Mucosa of descending colon (tissue), 3 donors: ENCODE data around the gene CPB2. TPM values are rescaled to one million over a fixed set of nuclear protein-coding genes. Genes with fewer than 3 reads are reported as not detected.
A peak's percentile ranks its signal among the peaks of the same experiment; 100 is the strongest.

Experiments
- ATAC-seq: fragments of 200-7000 bp; cut with Tn5 transposase; one replicate; pipeline ENCODE4 v1.9.1; 2020; ENCODE audit warnings: mild to moderate bottlenecking, moderate library complexity
- DNase-seq, 3 donors: peaks; one replicate each; pipeline ENCODE4 v3.0.0-alpha.2; 2020
- H3K36me3 ChIP-seq: fragments of 200-600 bp; one replicate; pipeline ENCODE4 v1.8.0; 2021; ENCODE audit warnings: low read depth, mild to moderate bottlenecking
- H3K4me1 ChIP-seq: fragments of 200-600 bp; one replicate; pipeline ENCODE4 v1.8.0; 2021; ENCODE audit warnings: low read depth, mild to moderate bottlenecking
- H3K4me3 ChIP-seq: fragments of 200-600 bp; one replicate; pipeline ENCODE4 v1.8.0; 2021; ENCODE audit warnings: mild to moderate bottlenecking
- H3K9me3 ChIP-seq: fragments of 200-600 bp; one replicate; pipeline ENCODE4 v1.8.0; 2021; ENCODE audit warnings: mild to moderate bottlenecking
- intact Hi-C, 2 donors: fragments of 100-400 bp; cut with DNase I in 1 of 2; cut with micrococcal nuclease in 1 of 2; formaldehyde crosslinking; loops; one replicate each; pipeline versions ENCODE4 v1.11.0 to v1.11.1; 2022; cut with DNase I, micrococcal nuclease
- total RNA-seq, 3 donors: library from RNA; stranded (reverse); fragmentation: NEBNext Ultra II Directional in 2 of 3; extraction: Animal tissue kit (Norgen Biotek cat#: 25700) in 2 of 3; gene quantifications; one replicate each; pipeline versions ENCODE4 v1.2.1 to v1.2.4, GENCODE V29; 2021 to 2023
- TF ChIP-seq, protein P1 (sequence below): fragments of 200-600 bp; IDR thresholded peaks from one replicate; pipeline ENCODE4 v1.8.0; 2022; ENCODE audit warnings: antibody characterized with exemption, mild to moderate bottlenecking
- donor health status: DM: no; HTN: no; CAD: no; lungs with moderate emphysema.
- donor health status: DM: no; HTN: no; CAD: no.
- donor health status: DM: no; HTN: yes; CAD: no.

CPB2 gene
- total RNA-seq, 3 donors from 2014 or later, result not detected

DNA sequence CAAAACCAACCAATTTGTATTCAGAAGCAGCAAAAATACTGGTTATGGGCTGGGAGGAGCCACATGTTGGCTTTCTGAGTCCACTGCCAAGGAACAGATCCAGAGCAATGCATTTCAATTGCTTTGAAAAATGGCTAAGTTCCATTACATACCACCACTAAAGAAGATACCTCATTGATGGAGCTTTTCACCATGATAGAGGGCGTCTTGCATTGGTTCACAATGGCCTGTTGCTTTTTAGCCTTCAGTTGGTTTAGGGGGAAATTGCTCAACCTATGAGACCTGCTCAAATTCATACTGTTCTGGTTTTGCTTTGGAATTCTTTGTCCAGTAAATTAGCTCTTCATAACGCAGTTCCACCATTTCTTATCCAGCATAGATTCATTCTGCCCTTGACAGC lies 21.2 kb upstream of the CPB2 start:
- DNase-seq (no peak), ATAC-seq (no peak)
- H3K4me3 ChIP-seq, result no peak overlapping the region
- no peaks in the 10 kb centered on the region for H3K36me3 ChIP-seq
- intact Hi-C loops, result no loop called here
- H3K9me3 ChIP-seq, result no peaks in the 10 kb centered on the region
- no peaks in the 10 kb centered on the region for H3K4me1 ChIP-seq
- TF ChIP-seq, protein P1, sequence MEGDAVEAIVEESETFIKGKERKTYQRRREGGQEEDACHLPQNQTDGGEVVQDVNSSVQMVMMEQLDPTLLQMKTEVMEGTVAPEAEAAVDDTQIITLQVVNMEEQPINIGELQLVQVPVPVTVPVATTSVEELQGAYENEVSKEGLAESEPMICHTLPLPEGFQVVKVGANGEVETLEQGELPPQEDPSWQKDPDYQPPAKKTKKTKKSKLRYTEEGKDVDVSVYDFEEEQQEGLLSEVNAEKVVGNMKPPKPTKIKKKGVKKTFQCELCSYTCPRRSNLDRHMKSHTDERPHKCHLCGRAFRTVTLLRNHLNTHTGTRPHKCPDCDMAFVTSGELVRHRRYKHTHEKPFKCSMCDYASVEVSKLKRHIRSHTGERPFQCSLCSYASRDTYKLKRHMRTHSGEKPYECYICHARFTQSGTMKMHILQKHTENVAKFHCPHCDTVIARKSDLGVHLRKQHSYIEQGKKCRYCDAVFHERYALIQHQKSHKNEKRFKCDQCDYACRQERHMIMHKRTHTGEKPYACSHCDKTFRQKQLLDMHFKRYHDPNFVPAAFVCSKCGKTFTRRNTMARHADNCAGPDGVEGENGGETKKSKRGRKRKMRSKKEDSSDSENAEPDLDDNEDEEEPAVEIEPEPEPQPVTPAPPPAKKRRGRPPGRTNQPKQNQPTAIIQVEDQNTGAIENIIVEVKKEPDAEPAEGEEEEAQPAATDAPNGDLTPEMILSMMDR, result no peak

DNA sequence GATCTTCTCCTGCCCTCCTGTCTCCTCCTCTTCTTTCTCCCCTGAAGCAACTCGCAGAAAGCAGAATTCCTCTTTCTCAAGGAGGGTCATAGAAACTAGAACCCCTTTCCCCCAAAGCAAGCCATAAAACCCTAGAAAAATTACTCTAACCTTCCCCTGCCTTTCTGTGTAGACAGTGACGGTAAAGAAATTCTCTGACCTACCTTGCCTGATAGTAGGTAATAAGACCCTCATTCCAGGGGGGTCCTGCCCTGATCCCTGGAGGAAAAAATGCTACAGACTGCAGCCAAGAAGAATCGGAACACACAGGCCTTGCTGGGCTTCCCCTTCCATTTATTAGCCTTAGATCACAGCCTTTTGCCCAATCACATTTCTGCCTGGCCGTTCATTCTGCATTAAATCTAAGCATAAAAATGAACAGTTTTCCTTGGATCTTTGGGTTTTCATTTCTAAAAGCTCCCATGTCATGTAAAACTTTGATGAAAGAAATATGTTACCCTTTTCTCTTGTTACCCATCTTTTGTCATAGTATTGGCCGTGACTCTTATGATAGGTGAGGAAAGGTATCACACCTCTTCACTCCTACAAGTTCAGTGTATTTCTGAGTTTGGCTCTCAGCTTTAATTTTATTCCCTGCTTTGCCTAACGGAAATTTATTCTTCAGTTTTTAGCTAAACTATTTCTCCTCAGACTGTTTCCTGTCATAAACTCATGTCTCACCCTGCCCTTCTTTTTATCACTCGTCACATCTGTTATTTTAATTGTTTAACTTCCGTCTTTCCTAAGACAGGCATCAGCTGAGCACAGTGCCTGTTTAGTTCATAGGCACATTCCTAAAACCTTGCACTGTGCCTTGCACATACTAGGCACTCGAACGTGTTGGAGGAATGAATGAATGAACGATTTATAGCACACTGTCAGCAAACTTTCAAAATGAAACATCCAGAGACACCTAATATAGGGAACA lies 20.4 kb upstream of the CPB2 start:
- DNase-seq (no peak), ATAC-seq (peak; percentile 50)
- intact Hi-C loops, result no loop called here
- H3K4me1 ChIP-seq, result no peaks in the 10 kb centered on the region
- TF ChIP-seq, protein P1, result no peak
- no peaks in the 10 kb centered on the region for H3K36me3 ChIP-seq
- H3K9me3 ChIP-seq, result no peaks in the 10 kb centered on the region
- no peak overlapping the region for H3K4me3 ChIP-seq

DNA sequence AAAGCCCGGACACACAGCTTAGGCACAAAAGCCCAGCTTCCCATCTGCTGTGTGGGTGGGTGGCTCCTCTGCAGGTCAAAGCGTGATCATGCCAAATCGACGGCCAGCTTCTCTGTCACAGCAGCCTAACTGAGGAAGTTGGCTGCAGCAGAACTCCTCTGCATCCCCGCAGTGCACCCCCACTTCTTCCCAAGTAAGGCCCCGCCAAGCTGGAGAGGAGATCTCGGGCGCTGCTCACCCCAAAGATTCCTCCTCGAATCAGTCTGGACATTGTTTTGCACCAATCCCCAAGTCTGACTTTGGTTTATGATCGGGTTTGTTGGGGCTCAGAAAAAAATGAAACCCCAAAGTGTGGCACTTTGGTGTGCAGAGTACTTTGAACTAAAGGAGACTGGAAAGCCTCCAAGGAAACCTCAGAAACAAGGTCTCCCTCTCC lies 19.7 kb upstream of the CPB2 start:
- Histone ChIP-seq H3K4me3 (no peak overlapping the region), H3K36me3 (no peaks in the 10 kb centered on the region), H3K4me1 (no peaks in the 10 kb centered on the region), H3K9me3 (no peaks in the 10 kb centered on the region)
- peak; percentile 19 for ATAC-seq
- TF ChIP-seq, protein P1, result no peak
- intact Hi-C loops, result no loop called here
- DNase-seq, result peak in 1 of 3 donors; percentile 44

DNA sequence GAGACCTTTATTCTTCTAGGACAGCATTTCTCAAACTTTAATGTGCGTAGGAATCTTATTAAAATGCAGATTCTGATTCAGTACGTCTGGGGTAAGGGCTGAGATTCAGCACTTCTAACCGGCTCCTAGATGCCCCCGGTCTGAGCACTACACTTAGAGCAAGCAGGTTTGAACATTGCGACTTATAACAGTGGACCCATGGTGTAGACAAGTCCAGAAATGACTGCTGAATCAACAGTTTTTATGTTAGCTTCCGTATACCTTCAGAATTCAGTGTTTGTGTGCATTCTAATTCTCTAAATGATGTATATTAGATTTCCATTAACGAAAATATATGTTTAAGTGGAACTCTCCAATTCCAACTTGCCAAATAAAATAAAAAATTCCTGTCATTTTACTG lies 17.5 kb upstream of the CPB2 start:
- no peaks in the 10 kb centered on the region for H3K9me3 ChIP-seq
- H3K4me1 ChIP-seq, result no peaks in the 10 kb centered on the region
- DNase-seq (no peak), ATAC-seq (no peak)
- H3K36me3 ChIP-seq, result no peaks in the 10 kb centered on the region
- TF ChIP-seq, protein P1, result no peak
- H3K4me3 ChIP-seq, result no peak overlapping the region
- intact Hi-C loops, result no loop called here

DNA sequence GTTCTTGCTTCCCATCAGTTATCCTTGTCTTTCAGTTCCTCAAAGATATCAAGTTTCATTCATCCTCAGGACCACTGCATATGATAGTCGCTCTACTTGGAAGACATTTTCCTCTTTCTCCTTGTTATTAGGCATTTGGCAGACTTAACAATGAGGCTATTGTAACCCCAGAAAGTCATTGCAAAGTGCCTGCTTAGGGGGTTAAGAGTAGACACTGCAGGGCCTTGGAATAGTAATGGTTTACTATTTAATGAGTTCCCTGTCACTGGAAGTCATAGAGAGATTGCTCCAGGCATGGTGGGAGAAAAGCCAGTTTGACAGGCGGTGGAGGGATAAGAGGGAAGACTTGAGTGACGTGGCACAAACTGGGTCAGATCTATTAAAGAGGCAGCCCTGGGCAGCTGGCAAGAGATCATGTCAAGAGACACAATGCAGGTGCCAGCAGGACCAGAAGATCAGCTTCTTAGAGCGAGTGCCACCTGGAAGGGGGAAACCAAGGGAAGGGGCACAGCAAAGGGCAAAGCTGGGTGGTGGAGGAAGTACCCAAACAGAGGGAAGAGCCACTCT lies 16.8 kb upstream of the CPB2 start:
- Histone ChIP-seq H3K36me3 (no peaks in the 10 kb centered on the region), H3K4me1 (no peaks in the 10 kb centered on the region), H3K9me3 (no peaks in the 10 kb centered on the region), H3K4me3 (no peak overlapping the region)
- TF ChIP-seq, protein P1, result no peak
- DNase-seq (no peak), ATAC-seq (no peak)
- intact Hi-C loops, result no loop called here
